Transverse colon (tissue), 4 donors: Measurements from ENCODE around the gene KCNN3.

ENCODE experiments used
- EP300 ChIP-seq: sonication (generic); formaldehyde crosslinking; IDR thresholded peaks from one replicate; pipeline ENCODE4 v1.6.1; 2017; ENCODE audit warnings: antibody characterized with exemption, low read depth
- POLR2A ChIP-seq: fragments of 450-650 bp; IDR thresholded peaks from one replicate; pipeline ENCODE4 v1.6.1; 2016; ENCODE audit warnings: antibody characterized with exemption, mild to moderate bottlenecking, moderate library complexity
- POLR2AphosphoS5 ChIP-seq, 3 donors: sonication (generic); formaldehyde crosslinking; IDR thresholded peaks; one replicate each; pipeline ENCODE4 v1.6.1; 2016; ENCODE audit warnings: antibody characterized with exemption in 3 of 3
- TF ChIP-seq, protein P1 (sequence below), 5 experiments: fragments of 200-600 bp in 3 of 5; fragments of 450-650 bp in 2 of 5; sonication (generic) in 3 of 5; IDR thresholded peaks; 1 replicate in 2 of 5; 2 replicates in 3 of 5; pipeline ENCODE4 v1.5.1; 2016 to 2017; ENCODE audit warnings: antibody characterized with exemption in 5 of 5, inconsistent platforms in 3 of 5, mild to moderate bottlenecking in 2 of 5, moderate library complexity in 1 of 5

- TF ChIP-seq, protein P1, sequence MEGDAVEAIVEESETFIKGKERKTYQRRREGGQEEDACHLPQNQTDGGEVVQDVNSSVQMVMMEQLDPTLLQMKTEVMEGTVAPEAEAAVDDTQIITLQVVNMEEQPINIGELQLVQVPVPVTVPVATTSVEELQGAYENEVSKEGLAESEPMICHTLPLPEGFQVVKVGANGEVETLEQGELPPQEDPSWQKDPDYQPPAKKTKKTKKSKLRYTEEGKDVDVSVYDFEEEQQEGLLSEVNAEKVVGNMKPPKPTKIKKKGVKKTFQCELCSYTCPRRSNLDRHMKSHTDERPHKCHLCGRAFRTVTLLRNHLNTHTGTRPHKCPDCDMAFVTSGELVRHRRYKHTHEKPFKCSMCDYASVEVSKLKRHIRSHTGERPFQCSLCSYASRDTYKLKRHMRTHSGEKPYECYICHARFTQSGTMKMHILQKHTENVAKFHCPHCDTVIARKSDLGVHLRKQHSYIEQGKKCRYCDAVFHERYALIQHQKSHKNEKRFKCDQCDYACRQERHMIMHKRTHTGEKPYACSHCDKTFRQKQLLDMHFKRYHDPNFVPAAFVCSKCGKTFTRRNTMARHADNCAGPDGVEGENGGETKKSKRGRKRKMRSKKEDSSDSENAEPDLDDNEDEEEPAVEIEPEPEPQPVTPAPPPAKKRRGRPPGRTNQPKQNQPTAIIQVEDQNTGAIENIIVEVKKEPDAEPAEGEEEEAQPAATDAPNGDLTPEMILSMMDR (IDR thresholded peaks at IDR 0.05), result no peak
- TF ChIP-seq POLR2AphosphoS5 (IDR thresholded peaks at IDR 0.05) (no peak), POLR2A (no peak), EP300 (no peak)
Observed at GRCh38 chr1:154775621-154776605, 94.2 kb downstream of the KCNN3 start.
